Measurements from ENCODE around the gene MICAL1.

The MICAL1 gene

GRCh38 chr6:109455437-109456110 is at the start of gene MICAL1:
TSS of gene MICAL1 (minus strand) at chr6:109455772. CDS start at chr6:109454196, 1,576 bp downstream.
- DNase-seq: no peak

GRCh38 chr6:109503327-109504224 is 48.0 kb upstream of the MICAL1 start:
- no peak for DNase-seq

GRCh38 chr6:109498936-109499335 is 43.4 kb upstream of the MICAL1 start:
- DNase-seq: no peak

GRCh38 chr6:109498052-109498451 is 42.5 kb upstream of the MICAL1 start:
- no peak for DNase-seq

- no peak for DNase-seq
These were observed 40.6 kb upstream of the MICAL1 start for GRCh38 chr6:109496036-109496772.

GRCh38 chr6:109493865-109494264 is 38.3 kb upstream of the MICAL1 start:
- DNase-seq: no peak

- DNase-seq: no peak
These were observed 35.8 kb upstream of the MICAL1 start for GRCh38 chr6:109491207-109491938.

GRCh38 chr6:109490713-109491112 is 35.1 kb upstream of the MICAL1 start:
- DNase-seq: no peak

- DNase-seq: no peak
These were observed 32.4 kb upstream of the MICAL1 start for GRCh38 chr6:109488001-109488400.

- no peak for DNase-seq
These were observed 30.5 kb upstream of the MICAL1 start for GRCh38 chr6:109486068-109486467.

GRCh38 chr6:109485266-109485935 is 29.8 kb upstream of the MICAL1 start:
- no peak for DNase-seq

GRCh38 chr6:109484122-109484521 is 28.6 kb upstream of the MICAL1 start:
- no peak for DNase-seq

GRCh38 chr6:109483735-109484057 is 28.1 kb upstream of the MICAL1 start:
- DNase-seq: no peak

- peak; percentile 31 to 54 for DNase-seq
These were observed 27.5 kb upstream of the MICAL1 start, which contains the start of gene ZBTB24 for GRCh38 chr6:109482905-109483734. TSS of gene ZBTB24 (minus strand) at chr6:109483219. CDS start at chr6:109482026, 1,193 bp downstream.

- no peak for DNase-seq
These were observed 25.5 kb upstream of the MICAL1 start for GRCh38 chr6:109480993-109481480.

- no peak for DNase-seq
These were observed 23.5 kb upstream of the MICAL1 start for GRCh38 chr6:109478841-109479624.

- no peak for DNase-seq
These were observed 22.7 kb upstream of the MICAL1 start for GRCh38 chr6:109478222-109478805.

- DNase-seq: no peak
These were observed 22.2 kb upstream of the MICAL1 start for GRCh38 chr6:109477725-109478124.

- DNase-seq: no peak
These were observed 21.6 kb upstream of the MICAL1 start for GRCh38 chr6:109477184-109477583.

GRCh38 chr6:109475625-109476024 is 20.1 kb upstream of the MICAL1 start:
- no peak for DNase-seq

All from cerebellar nuclear complex (tissue), 1 donor.